GM12865 (cell line): Measurements from ENCODE around the gene ARHGEF28.

ENCODE experiments used
- DNase-seq: peaks from one replicate; pipeline ENCODE4 v3.0.0; 2010; ENCODE audit warnings: low read depth
- H3K4me3 ChIP-seq: 2 replicates; pipeline ENCODE4 v1.5.1; 2011; ENCODE audit warnings: mild to moderate bottlenecking, low read depth, low read length, control low read depth
- TF ChIP-seq, protein P1 (sequence below): IDR thresholded peaks from 2 replicates; pipeline ENCODE4 v1.5.1; 2011; ENCODE audit warnings: low read length, control low read depth, low read depth, inconsistent platforms; ENCODE audit not compliant: insufficient read depth; ENCODE audit errors: missing control alignments

Gene ARHGEF28

DNA sequence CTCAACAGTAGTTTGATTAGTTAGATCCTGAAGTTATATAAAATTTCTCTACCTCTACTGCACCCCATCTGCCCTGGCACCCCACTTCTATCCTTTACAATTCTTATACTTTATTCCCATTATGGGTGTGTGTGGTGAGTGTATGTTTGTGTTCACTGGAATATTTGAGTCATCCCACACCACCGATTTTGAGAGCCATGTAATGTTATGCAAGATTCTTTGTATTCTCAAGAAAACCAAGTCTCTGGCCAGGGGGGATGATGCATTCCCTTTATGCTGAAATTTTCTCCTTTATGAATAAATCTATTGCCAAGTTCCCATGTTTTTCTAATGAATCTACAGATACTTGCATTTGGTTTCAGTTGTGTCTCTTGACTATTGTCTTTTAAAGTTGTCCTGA lies 266.8 kb downstream of the ARHGEF28 start:
- no peak for DNase-seq
- TF ChIP-seq, protein P1, sequence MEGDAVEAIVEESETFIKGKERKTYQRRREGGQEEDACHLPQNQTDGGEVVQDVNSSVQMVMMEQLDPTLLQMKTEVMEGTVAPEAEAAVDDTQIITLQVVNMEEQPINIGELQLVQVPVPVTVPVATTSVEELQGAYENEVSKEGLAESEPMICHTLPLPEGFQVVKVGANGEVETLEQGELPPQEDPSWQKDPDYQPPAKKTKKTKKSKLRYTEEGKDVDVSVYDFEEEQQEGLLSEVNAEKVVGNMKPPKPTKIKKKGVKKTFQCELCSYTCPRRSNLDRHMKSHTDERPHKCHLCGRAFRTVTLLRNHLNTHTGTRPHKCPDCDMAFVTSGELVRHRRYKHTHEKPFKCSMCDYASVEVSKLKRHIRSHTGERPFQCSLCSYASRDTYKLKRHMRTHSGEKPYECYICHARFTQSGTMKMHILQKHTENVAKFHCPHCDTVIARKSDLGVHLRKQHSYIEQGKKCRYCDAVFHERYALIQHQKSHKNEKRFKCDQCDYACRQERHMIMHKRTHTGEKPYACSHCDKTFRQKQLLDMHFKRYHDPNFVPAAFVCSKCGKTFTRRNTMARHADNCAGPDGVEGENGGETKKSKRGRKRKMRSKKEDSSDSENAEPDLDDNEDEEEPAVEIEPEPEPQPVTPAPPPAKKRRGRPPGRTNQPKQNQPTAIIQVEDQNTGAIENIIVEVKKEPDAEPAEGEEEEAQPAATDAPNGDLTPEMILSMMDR: no peak
- H3K4me3 ChIP-seq: no peak overlapping the region

DNA sequence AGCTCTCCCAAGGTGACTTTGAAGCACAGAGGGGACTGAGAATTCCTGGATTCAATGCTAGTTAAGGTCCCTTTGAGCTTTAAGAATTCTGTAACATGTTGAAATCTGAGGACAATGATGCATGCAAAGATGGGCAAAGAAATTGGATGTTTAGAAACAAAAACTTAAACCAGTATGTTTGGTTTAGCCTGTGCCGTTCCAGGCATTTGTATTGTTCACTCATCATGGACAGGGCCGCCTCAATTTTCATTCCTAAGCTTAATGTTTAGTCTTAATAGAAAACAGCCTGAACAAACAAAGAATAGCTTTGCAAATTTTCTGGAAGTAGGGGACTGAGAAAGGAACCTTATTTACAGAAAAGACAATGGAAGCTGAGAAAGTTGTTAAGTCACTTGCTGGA lies 267.8 kb downstream of the ARHGEF28 start:
- H3K4me3 ChIP-seq: no peak overlapping the region
- TF ChIP-seq, protein P1: no peak
- no peak for DNase-seq

DNA sequence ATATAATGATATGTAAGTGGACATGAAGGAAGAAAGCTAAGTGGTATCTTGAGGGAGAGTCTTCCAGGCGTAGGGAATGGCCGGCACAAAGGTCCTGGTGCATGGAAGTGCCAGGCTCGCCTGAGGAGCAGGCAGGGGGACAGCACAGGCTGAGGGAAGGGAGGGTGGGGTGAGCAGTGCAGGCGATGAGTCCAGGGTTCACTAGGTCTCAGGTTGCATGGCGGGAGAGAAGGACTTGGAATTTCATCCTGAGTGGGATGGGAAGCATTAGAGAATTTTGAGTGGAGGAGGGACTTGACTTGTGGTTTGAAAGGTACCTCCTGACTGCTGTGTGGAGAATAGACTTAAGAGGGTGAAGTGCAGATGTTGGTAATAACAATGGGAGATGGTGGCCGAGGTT lies 268.9 kb downstream of the ARHGEF28 start:
- DNase-seq: no peak
- TF ChIP-seq, protein P1: no peak
- H3K4me3 ChIP-seq: no peak overlapping the region

DNA sequence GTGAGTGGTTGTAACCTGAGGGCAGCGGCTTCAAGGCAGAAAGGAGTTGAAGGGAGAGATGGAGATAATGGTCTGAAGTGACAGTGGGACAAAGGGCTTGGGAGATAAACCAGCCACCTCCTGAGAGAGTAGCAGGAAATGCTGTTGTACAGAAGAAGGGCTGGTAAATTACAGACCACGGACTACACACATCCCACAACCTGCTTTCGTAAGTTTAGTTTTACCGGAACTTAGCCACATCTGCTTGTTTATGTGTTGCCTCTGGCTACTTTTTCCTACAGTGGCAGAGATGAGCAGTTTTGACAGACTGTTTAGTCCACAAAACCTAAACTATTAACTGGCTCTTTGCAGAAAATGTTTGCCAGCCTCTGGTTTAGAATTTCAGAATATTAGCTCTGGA lies 269.5 kb downstream of the ARHGEF28 start:
- DNase-seq: peak; percentile 30
- H3K4me3 ChIP-seq: no peak overlapping the region
- TF ChIP-seq, protein P1: no peak

DNA sequence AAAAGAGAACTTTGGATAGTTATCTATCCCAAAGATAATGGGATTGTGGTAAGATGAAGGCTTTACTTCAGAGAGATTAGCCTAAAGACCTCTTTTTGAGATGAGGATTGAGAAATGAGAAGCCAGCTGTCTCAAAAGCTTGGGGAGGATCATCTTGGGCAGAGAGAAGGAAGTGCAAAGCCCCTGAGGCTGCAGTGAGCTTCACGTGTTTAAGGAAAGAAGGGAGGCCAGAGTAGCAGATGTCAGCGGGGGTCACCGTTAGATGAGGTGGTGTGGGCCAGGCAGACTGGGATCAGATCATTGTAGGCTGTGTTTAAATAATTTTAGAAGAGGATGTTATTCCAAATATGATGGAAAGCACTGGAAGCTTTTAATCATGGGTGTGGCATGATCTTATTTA lies 270.1 kb downstream of the ARHGEF28 start:
- TF ChIP-seq, protein P1: no peak
- H3K4me3 ChIP-seq: no peak overlapping the region
- DNase-seq: no peak

DNA sequence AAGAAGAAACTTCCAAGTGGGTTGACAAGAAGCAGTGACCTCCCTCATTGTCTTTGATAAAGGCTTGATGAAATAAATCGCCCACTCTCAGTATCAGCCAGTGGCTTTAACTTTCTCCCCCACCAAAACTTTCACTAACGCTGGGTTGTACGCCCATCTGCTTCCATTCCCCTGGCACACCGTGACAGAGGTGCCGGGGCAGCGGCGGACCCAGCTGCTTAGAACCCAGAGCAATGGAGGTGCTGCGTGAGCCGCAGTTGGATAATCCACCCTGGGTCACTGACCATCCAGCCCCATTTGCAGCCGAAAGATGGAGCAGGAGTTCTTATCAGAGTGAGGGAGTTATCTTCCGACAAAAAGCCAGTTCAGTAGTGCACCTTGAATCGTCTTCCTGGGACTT lies 270.7 kb downstream of the ARHGEF28 start:
- DNase-seq: no peak
- no peak overlapping the region for H3K4me3 ChIP-seq
- TF ChIP-seq, protein P1: no peak

DNA sequence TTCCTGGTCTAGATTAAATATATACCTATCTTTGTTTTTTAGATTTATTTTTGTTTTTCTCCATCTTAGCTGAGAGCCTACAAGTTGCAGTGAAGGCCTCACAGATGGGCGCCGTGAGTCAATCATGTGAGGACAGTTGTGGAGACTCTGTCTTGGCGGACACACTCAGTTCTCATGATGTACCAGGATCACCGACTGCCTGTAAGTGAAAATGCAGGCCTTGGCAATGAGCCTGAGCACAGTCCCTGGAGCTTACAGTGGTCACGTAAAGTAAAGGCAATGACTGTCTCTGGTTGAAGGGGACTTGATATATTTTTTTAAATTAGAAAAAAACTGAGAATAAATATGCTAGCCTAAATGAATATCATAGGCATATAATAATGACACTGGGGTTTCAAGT lies 271.9 kb downstream of the ARHGEF28 start:
- no peak overlapping the region for H3K4me3 ChIP-seq
- DNase-seq: no peak
- TF ChIP-seq, protein P1: no peak
